ENCODE results near the gene GAS2L2. TPM values are rescaled to one million over a fixed set of nuclear protein-coding genes. Genes with fewer than 3 reads are reported as not detected.
A peak's percentile ranks its signal among the peaks of the same experiment; 100 is the strongest.

GAS2L2 gene
- total RNA-seq, 1 experiment from 2014 or later: not detected

DNA sequence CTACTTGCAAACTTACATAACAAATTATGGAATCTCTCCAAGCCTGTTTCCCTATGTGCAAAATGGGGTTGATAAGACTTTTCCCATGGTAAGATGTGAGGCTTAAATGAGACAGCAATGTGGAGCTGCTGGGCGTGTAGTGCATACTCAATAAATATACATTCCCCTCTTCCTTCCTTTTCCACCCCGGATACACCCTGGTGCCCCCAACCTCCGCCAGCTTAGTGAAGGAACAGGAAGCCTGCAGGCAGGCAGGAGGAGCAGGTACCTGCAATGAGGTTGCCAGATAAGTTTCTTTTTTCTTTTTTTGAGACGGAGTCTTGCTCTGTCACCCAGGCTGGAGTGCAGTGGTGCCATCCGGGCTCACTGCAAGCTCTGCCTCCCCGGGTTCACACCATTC lies 22.5 kb upstream of the GAS2L2 start:
- BruUV-seq (replicated peaks): no TSS peak
- Histone ChIP-seq H3K4me2 (ENCODE audit: low read length) (no peak overlapping the region), H3K9me2 (replicated peaks; ENCODE audit: low read length) (no peaks in the 10 kb centered on the region), H4K20me1 (ENCODE audit: low read length) (no peaks in the 10 kb centered on the region), H3K4me1 (ENCODE audit: insufficient read depth, low read length) (peaks cover 10% of the 10 kb centered on the region; the same call in 1 of the 2 replicates), H3K4me3 (ENCODE audit: low read length) (no peak overlapping the region), H3K36me3 (ENCODE audit: low read depth, low read length) (no peaks in the 10 kb centered on the region), H3K9me3 (ENCODE audit: low read length) (no peaks in the 10 kb centered on the region), H2AFZ (ENCODE audit: low read length) (no peak overlapping the region), H3K9ac (ENCODE audit: low read length) (no peak overlapping the region), H3K27me3 (ENCODE audit: low read length) (no peaks in the 10 kb centered on the region), H3F3A (ENCODE audit: low read length, unreplicated experiment) (no peaks in the 10 kb centered on the region), H3K27ac (ENCODE audit: low read length) (no peak overlapping the region), H3K79me2 (ENCODE audit: low read length) (no peaks in the 10 kb centered on the region)
- ATAC-seq: no peak
- DNase-seq: no peak
- POLR2A ChIA-PET (ENCODE audit: unreplicated experiment): no interaction called here
- intact Hi-C loops (cut with micrococcal nuclease): no loop called here
- TF ChIP-seq EZH2phosphoT487 (IDR thresholded peaks at IDR 0.05; ENCODE audit: borderline replicate concordance, low read length): no peak
- CTCF ChIA-PET: no interaction called here

- no peaks in the 10 kb centered on the region for H3K36me3 ChIP-seq (ENCODE audit: low read depth, low read length)
- ATAC-seq: no peak
- TF ChIP-seq EZH2 (IDR thresholded peaks at IDR 0.05; ENCODE audit: low read length, unreplicated experiment): no peak
- TF ChIP-seq EZH2phosphoT487 (IDR thresholded peaks at IDR 0.05; ENCODE audit: borderline replicate concordance, low read length): no peak
- TF ChIP-seq CTCF (conservative IDR thresholded peaks at IDR 0.05; ENCODE audit: low read depth, low read length): no peak
- no peak for DNase-seq
- ChIA-PET CTCF (no interaction called here), POLR2A (ENCODE audit: unreplicated experiment) (no interaction called here)
- H3K27me3 ChIP-seq (ENCODE audit: low read length): no peaks in the 10 kb centered on the region
- H3K9me3 ChIP-seq (ENCODE audit: low read length): no peaks in the 10 kb centered on the region
- no TSS peak for BruUV-seq (replicated peaks)
- H4K20me1 ChIP-seq (ENCODE audit: low read length): no peaks in the 10 kb centered on the region
- H3K9me2 ChIP-seq (replicated peaks; ENCODE audit: low read length): no peaks in the 10 kb centered on the region
- H3F3A ChIP-seq (ENCODE audit: low read length, unreplicated experiment): no peaks in the 10 kb centered on the region
- intact Hi-C loops (cut with micrococcal nuclease): no loop called here
- H3K4me3 ChIP-seq (ENCODE audit: low read length): no peak overlapping the region
- H3K79me2 ChIP-seq (ENCODE audit: low read length): no peaks in the 10 kb centered on the region
- peaks cover 10% of the 10 kb centered on the region; the same call in 1 of the 2 replicates for H3K4me1 ChIP-seq (ENCODE audit: insufficient read depth, low read length)
- no peak overlapping the region for H2AFZ ChIP-seq (ENCODE audit: low read length)
- H3K9ac ChIP-seq (ENCODE audit: low read length): no peak overlapping the region
- H3K27ac ChIP-seq (ENCODE audit: low read length): no peak overlapping the region
- H3K4me2 ChIP-seq (ENCODE audit: low read length): no peak overlapping the region
Measured at GRCh38 chr17:35775039-35775438, 22.0 kb upstream of the GAS2L2 start.

- POLR2A ChIA-PET (ENCODE audit: unreplicated experiment): no interaction called here
- Histone ChIP-seq H3K36me3 (ENCODE audit: low read depth, low read length) (no peaks in the 10 kb centered on the region), H3K27me3 (ENCODE audit: low read length) (no peaks in the 10 kb centered on the region), H3K79me2 (ENCODE audit: low read length) (no peaks in the 10 kb centered on the region), H4K20me1 (ENCODE audit: low read length) (no peaks in the 10 kb centered on the region), H3K4me3 (ENCODE audit: low read length) (no peak overlapping the region), H3K4me1 (ENCODE audit: insufficient read depth, low read length) (peaks cover 10% of the 10 kb centered on the region; the same call in 1 of the 2 replicates), H3F3A (ENCODE audit: low read length, unreplicated experiment) (no peaks in the 10 kb centered on the region), H3K9ac (ENCODE audit: low read length) (no peak overlapping the region), H3K27ac (ENCODE audit: low read length) (no peak overlapping the region), H3K9me2 (replicated peaks; ENCODE audit: low read length) (no peaks in the 10 kb centered on the region), H3K9me3 (ENCODE audit: low read length) (no peaks in the 10 kb centered on the region), H3K4me2 (ENCODE audit: low read length) (no peak overlapping the region), H2AFZ (ENCODE audit: low read length) (no peak overlapping the region)
- intact Hi-C loops (cut with micrococcal nuclease): no loop called here
- no peak for TF ChIP-seq CTCF (conservative IDR thresholded peaks at IDR 0.05; ENCODE audit: low read depth, low read length)
- no peak for TF ChIP-seq EZH2 (IDR thresholded peaks at IDR 0.05; ENCODE audit: low read length, unreplicated experiment)
- no peak for TF ChIP-seq EZH2phosphoT487 (IDR thresholded peaks at IDR 0.05; ENCODE audit: borderline replicate concordance, low read length)
- BruUV-seq (replicated peaks): no TSS peak
- peak; percentile 39 for DNase-seq
- ATAC-seq: peak; percentile 53
- CTCF ChIA-PET: no interaction called here
Measured at GRCh38 chr17:35774499-35774898, 21.5 kb upstream of the GAS2L2 start.
